GM12874 (cell line): ENCODE results near the gene DNPEP.

Source experiments
- CTCF ChIP-seq: IDR thresholded peaks from 2 replicates; pipeline ENCODE4 v1.5.1; 2011; ENCODE audit warnings: low read depth, mild to moderate bottlenecking, control low read depth, low read length, moderate library complexity; ENCODE audit not compliant: insufficient read depth

Gene DNPEP

DNA sequence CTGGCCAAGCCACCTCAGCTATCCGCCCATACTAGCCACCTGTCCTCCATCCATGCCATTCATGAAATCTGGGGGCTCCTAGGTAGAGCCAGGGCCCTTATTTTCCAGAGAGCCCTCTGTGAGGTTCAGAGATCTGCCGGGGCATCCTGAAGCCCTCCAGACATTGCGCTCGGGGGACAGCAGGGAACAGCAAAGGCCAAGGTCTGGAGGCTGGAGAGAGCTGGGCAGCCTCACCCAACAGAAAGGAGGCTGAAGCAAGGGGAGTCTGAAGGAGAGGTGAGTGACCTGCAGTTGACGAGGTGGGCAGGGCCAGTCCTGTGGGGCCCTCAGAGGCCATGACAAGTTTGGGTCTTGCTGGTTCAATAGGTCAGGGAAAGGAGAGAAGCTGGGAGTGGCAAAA is 21.9 kb upstream of the DNPEP start:
- no peak for TF ChIP-seq CTCF

DNA sequence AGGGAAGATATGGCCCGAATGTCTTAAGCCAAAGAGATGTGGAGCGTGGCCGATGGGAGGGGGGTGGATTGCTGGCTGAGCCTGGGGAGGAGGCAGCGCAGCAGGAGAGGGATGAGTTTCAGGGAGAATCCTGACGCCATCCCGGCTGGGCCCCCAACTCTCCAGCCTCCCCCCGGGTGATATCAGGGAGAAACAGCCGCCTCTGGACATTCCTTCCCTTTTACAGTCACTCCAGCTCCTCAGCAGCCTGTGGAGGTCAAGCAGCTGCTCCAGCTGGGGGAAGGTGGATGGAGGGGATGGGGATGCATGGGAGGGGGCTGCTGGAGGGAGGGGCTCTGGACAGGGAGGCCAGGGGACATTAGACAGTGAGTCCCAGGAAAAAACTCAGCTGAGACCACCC is 20.9 kb upstream of the DNPEP start:
- TF ChIP-seq CTCF, result no peak

DNA sequence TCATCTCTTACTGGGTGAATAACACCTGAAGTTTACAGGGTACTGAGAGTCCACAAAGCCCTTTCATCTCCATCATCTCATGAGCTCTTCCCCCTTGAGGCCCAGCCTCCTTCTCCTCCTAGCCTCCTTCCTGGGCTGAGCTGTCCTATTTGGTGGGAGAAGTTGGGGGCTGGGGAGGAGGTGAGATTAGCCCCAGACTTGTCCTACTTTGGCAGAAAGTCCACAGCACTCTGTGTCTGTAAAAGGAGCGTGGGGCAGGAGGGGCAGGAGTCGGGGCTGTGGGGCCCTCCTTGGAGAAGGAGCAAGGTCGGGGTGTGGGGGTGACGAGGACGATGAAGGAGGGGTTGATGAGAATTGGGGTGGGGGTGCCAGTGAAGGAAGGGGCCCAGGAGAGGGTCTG is 20.5 kb upstream of the DNPEP start:
- TF ChIP-seq CTCF, result no peak

GRCh38 chr2:219406861-219407230 is 19.1 kb upstream of the DNPEP start:
- no peak for TF ChIP-seq CTCF

GRCh38 chr2:219405958-219406860 is 18.5 kb upstream of the DNPEP start:
- TF ChIP-seq CTCF, result no peak

GRCh38 chr2:219405451-219405850 is 17.7 kb upstream of the DNPEP start:
- TF ChIP-seq CTCF, result no peak

DNA sequence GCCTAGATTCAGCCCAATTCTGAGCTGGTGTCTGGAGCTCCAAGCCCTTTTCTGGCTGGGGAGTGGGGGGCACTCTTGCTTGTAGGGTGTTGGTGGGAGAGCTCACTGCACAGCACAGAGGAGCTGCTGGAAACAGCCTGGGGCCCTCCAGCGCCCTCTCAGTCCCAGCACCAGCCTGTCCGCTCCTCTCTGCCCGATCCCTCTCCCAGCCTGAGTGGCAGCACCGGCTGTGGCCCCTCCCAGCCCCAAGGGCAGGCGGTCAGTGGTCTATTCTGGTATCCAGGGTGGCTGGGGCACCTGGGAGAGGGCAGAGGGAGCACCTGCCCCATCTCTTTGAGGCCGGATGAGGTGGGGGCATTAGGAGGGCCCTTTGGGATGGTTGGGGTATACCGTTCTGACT is 17.2 kb upstream of the DNPEP start:
- no peak for TF ChIP-seq CTCF
